GM18868 (cell line): ENCODE results near the gene OR1F1.
A peak's percentile ranks its signal among the peaks of the same experiment; 100 is the strongest.
"Not testable (repeated sequence)": the region's sequence is repeated elsewhere in the genome, so short reads cannot be mapped to it uniquely, and the experiment has no call there.

Experiments
- ATAC-seq: cut with Tn5 transposase; IDR thresholded peaks from one replicate; pipeline ENCODE4 v1.9.1; 2021; ENCODE audit warnings: mild to moderate bottlenecking, moderate library complexity; ENCODE audit not compliant: unreplicated experiment

The OR1F1 gene

DNA sequence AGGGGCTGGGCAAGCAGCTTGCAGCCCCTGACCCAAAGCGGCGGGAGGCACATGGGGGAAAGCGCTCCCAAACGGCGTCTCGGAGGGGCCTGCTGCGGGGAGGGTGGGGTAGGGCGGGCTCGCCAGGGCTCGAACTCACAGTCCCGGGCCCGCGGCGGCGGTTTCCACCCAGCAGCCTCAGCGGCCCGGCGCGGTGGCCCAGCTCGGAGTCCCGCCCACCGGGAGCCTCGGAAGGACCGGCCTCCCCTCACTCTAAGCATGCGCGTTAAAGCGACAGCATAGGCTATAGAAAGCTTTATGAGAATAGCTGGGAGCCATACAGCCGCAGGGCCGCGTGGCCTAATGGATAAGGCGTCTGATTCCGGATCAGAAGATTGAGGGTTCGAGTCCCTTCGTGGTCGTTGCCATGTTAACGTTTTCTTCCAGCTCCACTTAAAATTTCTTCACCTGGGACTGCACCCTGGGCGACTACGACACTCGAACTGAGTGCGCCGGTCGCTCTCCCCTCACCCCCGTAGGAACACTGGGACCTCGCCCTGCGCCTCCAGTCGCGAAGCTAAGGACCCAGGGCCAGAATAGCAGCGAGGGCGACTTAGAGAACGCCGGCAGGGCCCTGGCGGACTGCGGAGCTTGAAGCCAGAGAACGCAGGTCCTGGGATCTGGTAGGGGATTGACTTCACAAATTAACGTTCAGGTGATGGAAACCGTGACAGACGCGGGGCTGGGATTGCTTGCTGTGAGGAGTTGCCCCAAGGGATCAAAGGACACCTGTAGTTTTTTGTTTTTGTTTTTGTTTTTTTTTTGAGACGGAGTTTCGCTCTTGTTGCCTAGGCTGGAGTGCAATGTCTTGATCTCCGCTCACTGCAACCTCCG is 37.4 kb upstream of the OR1F1 start:
- ATAC-seq: peak; percentile 70

DNA sequence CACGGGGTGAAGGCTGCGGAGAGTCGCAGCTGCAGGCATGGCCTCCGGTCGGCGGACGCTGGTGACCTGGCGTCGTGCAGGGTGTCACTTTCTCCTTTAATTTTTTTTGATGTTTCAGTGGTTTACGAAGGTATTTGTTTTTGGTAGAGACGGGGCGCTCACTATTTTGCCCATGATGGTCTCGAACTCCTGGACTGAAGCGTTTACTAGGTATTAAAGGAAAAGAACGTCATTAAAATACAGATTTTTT is 36.1 kb upstream of the OR1F1 start:
- no peak for ATAC-seq

DNA sequence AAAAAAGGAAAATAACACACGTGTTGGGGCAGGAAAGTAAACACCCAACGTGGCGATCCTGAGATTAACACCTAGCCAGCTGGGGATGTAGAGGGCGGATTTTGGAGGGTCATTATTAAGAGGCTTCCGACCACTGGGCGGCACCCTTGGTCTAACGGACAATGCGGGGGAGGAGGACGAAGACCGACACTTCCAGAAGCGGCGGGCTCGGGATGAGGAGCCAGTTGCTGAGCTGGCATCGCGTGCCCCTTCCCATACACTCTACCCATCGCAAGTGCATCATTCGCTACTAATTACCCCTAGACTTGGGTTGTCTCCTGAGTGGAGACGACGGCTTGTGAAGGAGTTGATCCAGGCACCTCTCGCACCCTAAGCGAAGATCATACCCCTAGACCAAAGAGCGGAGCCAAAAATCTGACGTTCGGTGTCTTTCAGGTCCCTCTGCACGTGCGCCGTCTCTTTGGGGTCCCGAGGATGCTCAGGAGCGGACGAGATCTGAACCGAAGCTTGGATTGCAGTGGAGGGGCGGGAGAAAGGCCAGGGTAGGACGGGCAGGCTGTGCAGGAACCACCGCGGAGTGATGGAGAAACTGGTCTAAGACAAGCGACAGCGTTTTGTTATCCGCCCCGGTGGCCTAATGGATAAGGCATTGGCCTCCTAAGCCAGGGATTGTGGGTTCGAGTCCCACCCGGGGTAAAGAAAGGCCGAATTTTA is 35.6 kb upstream of the OR1F1 start:
- no peak for ATAC-seq

DNA sequence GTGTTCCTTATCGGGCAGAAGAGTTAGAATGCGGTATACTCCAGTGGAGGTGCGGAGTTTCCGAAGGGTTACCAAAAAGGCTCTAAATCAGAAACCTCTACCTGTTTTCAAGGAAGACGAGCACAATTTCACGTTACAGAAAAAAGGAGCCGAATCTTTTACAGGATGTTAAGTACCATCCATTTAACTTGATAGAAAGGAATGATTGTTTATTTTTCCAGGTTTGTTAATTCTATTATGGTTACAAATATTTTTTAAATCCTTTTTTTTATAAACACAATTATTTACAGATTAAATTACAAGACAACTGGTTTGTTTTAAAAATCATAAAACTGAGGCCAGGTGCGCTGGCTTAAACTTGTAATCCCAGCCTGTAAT is 35.0 kb upstream of the OR1F1 start:
- ATAC-seq: no peak

DNA sequence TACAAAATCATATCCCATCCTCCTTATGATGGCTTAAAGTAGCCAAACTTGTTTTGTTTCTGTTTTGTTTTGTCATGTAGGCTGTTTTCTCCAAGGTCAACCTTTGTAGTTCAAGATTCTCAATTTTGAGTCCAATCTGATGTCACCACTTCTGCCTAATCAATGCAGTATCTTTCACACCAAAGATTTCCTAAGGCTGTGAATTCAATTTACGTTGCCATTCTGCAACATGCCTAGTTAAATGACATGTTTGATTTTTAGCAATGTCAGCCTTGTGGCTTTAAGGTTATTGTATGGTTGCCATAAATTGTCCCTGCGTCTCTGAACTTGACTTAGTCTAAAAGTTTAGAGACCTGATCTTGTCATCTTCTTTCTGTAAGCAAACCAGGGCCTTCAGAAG is 32.8 kb upstream of the OR1F1 start:
- no peak for ATAC-seq

DNA sequence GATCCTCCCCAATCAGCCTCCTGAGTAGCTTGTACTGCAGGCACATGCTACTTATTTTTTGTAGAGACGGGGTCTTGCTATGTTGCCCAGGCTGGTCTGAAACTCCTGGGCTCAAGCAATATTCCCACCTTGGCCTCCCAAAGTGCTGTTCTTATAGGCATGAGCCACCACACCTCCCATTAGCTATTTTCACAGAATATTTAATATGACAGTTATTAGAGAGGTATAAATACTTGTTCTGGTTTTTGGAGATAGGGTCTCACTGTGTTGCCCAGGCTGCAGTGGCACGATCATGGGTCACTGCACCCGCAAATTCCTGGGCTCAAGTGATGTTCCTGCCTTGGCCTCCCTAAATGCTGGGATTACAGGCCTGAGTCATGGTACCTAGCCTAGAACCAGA is 32.0 kb upstream of the OR1F1 start:
- ATAC-seq: no peak

DNA sequence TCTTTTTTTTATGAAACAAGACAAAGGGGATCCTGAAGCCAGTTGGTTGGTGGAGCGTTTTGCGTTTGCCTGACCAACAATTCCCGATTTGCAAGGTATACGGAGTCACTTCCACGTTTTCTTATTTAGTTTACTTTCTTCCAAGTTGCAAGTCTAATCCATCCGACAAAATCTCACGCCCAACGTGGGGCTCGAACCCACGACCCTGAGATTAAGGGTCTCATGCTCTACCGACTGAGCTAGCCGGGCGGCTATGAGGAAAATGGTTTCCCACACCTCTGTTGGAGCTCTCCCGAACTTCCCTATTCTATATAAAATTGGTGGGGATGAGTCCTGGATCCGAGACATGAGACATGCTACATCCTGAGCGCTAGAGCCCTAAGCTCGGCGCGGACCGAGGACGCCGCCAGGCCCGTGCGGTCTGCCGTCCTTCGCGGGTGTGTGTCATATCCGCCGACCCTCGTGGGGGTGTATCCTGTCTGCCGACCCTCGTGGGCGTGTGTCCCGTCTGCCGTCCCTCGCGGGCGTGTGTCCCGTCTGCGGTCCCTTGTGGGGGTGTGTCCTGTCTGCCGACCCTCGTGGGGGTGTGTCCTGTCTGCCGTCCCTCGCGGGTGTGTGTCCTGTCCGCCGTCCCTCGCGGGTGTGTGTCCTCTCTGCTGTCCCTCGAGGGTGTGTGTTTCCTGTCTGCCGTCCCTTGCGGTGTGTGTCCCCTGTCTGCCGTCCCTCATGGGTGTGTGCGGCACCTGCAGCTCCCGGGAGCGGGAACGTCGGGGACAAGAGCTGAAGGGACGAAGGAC is 30.6 kb upstream of the OR1F1 start:
- ATAC-seq: no peak

DNA sequence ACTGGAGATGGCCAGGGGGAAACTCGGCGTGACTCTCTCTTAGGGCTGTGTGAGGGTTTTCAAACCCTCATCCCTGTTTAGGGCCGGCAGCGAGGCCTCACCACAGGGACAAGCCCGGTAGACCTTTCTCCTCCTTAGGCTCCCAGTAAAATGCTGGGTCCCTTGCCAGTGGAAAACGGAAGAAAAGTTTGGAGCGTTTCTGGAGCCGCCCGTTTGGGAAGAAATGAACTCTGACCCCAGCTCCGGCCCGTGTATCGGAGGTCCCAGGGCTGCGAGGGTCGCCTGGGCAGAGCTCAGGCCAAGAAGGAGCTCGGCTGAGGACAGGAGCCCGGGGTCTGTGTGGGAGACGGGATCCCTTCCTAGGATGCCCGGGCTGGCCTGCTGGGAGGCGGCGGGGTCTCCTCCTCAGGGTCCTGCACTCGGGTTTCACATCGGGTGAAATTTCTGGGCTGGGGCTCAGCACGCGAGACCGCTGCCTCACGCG is 29.9 kb upstream of the OR1F1 start:
- no peak for ATAC-seq

DNA sequence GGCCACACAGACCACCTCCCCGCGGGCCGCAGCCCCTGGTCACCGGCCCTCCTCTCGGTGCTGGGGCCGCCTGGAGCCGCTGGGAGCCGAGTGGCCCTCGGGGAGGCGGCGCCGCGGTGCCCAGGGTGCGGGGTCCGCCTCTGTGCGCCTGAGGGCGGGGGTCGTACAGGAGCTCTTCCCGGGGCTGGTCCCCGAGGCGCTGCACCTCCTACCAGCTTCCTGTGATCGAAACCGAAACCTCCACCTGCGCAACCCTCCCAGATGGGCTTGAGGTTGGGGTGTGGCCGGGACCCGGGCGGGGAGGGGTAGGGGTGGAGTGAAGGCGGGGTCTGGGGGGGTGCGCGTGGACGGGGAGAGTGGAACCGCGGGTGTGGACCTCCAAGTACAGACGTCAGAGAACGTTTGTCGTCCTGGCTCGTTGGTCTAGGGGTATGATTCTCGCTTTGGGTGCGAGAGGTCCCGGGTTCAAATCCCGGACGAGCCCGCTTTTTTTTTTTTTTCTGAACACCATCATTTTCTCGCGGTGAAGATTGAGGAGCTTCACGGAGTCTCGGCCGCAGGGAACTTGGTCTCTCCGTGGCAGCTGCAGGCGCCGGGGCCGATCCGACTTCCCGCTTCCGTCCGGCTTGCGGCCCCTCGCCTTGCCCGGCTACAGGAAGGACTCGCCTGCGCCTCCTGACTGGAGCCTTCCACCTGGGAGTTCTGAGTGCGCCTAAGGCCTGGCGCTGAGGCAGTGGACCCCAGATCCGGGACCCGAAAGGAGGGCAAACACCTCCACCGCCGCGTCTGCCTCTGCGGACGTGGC is 29.3 kb upstream of the OR1F1 start:
- no peak for ATAC-seq

DNA sequence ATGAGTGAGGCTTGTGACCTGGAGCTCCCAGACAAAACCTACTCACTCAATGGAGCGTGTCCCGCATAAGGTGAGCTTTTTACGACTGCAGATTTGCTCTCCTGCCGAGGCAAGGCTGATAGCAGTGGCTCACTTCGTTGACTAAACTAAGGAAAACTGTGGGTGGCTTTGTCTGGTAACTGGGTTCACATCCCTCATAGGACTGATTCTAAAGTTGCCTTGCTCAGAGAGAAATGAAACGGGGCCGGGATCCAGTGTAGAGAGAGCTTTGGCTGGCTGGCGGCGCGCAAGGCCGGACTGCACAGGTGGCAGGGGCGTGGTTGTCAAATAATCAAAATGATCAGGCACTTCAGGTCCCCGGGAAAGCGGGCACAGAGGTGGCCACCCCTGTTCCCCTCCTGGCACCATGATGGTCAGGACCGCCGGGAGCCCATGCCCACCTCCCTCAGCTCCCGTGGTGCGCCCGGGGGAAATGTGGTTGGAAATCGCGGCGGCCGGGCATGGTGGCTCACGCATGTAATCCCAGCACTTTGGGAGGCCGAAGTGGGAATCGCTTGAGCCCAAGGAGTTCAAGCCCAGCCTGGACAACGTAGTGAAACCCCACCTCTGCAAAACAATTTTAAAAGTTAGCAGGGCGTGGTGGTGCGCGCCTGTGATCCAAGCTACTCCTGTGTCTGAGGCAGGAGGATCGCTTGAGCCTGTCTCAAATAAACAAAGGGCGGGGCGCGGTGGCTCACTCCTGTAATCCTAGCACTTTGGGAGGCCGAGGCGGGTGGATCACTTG is 26.6 kb upstream of the OR1F1 start:
- no peak for ATAC-seq

DNA sequence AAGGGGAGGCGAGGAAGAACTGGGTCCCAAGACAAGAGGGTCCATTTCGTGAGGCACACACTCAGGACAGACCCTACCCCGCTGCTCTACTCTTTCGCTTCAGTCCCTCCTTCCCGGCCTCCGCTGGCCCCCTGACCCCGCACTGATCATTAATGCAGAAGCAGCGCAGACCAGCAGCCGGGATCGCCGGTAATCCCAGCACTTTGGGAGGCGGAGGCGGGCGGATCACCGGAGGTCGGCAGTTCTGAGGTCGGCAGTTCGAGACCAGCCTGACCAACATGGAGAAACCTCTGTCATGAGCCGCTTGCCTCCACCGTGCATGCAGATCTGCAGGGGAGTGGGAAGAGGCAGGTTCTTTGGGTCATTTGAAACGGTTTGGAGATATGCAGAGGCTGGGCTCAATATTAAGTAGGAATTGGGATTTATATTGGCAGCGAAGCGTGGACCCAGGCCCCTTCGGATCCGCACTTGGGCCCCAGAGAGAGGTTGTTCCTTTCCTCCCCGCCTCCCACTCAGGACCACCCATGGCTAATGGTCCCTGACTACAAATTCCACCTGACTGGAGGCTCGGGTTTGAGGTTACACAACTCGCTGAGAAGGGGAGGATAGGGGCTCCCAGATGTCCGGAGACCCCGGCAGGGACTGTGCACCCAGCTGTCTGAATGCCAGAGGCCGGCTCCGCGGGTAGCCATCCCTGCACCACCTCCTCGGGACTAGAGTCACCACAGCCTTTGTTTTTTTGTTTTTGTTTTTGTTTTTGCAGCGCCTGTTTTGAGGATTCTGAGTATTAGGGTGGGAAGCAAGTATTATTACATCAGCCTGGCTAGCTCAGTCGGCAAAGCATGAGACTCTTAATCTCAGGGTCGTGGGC is 23.6 kb upstream of the OR1F1 start:
- no peak for ATAC-seq

DNA sequence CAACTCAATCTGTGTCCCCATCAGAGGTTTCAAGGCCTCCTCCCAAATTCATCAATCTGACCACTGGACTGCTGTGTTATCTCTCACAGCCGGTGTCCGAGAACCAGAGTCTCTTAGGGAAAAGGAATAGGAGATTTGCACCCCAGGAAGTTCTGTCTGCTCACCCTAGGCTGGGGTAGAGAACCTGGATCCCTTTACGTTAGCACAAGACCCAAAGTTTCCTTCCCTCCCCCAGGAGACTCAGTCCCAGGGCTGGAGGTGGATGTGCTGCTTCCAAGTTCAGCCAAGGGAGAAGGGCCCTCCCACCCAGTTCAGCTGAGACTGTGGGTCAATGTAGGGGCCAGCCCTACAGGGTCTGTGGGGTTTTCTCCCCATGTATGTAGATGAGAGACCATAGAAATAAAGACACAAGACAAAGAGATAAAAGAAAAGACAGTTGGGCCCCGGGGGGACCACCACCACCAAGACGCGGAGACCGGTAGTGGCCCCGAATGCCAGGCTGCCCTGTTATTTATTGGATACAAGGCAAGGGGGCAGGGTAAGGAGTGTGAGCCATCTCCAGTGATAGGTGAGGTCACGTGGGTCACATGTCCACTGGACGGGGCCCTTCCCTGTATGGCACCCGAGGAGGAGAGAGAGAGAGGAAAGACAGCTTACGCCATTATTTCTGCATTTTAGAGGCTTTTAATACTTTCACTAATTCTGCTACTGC is 22.7 kb upstream of the OR1F1 start:
- ATAC-seq: no peak

DNA sequence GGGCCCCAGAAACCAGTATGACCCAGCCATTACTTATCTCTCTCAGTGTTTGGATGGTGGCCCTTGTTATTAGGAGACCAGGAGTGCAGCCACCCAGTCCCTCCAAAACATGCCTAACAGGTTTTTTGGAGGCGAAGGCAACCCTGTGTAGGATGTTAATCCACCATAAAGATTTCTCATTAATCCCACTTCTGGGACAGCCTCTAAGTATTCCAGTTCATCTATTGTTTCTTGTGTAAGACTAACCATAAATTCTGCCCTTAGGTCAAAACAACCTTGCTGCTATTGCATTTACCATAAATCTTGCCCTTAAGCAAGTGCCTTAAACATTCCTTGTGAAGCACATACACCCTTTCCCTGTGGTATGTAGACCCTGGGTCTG is 21.5 kb upstream of the OR1F1 start:
- ATAC-seq: no peak

DNA sequence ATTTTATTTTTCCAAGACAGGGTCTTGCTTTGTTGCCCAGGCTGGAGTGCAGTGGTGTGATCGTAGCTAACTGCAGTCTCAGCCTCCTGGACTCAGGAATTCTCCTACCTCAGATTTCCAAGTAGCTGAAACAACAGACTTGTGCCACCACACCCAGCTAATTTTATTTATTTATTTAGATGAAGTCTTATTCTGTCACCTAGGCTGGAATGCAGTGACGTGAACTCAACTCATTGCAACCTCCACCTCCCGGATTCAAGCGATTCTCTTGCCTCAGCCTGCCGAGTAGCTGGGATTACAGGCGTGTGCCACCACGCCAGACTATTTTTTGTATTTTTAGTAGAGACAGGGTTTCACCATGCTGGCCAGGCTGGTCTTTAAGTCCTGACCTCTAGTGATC is 19.3 kb upstream of the OR1F1 start:
- ATAC-seq: not testable (repeated sequence)

DNA sequence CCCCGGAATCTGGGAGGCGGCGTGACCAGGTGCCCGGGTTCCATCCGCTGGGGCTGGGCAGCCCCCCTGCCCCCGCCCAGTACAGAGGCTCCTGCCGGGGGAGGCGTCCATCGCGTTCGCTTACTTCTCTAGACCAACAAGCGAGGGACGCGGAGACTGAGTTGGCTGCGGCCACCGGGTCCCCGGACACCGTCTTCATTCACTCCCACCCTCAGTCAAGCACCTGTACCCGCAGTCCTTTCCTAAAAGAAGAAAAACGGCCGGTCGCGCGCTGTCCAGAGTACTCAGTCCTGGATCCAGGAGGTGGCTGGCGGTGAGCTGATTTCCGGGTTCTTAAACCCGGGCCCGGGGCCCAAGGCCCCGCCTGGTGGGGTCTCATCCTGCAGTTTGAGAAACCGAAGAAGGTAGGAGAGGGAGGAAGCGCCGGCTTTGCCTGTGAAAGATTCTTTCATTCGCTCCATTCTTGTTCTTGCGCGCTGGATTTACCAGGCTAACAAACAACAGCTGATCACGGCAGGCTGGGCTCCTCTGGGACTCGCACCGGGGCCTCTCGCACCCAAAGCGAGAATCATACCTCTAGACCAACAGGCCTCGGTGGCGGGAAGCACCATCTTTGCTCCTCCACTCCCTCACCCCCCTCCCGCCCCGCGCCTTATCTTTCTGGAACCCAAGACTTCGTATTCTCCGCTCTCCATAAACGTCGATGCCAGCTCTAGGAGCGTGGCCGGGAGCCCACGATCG is 17.4 kb upstream of the OR1F1 start:
- no peak for ATAC-seq

DNA sequence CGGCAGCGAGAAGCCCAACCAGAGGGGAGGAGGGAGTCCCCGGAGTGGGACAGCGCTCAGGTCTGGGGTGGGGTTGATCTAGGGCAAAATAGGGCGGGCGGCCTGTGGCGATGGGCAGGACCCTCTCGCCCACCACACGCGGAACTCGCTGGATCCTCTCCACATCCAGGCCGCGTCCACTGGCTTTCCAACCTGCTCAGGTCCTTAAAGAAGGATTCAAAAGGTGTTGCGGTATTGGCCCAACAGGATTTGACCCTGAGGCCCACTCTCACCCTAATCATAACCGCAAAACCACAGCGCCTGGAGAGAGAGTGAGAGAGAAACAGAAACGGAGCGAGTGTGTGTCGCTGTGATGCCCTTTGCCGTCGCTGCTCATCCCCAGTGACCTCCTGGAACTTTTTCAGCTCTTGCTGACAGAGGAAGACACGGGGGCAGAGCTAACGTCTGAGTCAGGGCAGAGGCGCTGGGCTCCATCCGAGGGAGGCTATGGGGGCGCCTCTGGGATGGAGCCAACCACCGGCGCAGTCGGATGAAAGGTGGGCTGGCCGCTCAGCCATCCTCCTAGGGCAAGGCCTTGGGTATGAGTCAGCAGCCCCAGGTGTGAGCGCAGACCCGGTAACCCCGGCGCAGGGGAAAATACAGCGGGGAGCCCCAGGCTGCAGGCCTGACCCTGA is 16.7 kb upstream of the OR1F1 start:
- ATAC-seq: no peak

DNA sequence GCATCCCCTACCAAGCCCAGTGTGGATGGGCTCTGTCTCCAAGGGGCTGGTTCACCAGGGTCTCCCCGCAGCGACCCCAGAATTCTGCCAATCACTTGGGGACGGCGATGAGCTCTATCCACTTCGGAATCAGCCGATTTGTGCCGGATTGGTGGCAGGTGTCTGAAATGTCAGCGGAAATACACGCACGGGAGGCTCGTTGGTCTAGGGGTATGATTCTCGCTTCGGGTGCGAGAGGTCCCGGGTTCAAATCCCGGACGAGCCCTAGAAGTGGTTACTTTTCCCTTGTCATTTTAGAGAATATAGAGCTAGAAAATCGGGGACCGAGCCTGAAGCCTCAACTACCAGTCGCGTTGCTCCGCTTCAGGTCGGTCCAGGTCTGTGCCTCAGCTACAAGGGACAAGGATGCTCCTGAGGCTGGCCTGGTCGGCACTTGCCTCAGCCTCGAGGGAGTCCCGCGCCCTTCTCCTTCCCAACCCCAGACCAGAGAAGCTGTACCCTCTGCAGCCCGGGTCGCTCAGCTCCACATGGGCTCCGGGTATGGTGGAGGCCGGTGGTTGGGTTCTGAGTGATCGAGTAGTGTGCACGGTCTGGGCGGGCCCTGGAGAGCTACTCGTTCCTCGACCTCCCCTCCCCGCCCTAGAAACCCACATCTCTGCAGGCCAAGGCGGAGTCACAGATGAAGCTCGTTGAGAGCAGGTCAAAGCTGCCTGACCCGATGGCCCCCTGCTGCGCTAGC is 16.0 kb upstream of the OR1F1 start:
- ATAC-seq: no peak
